ENCODE results near the gene WDR72.

- TF ChIP-seq POLR2A (IDR thresholded peaks at IDR 0.05; ENCODE audit: low read length): no peak
- no peak for TF ChIP-seq GATA1 (IDR thresholded peaks at IDR 0.05; ENCODE audit: low read depth, low read length)
These were observed 281.3 kb downstream of the WDR72 start for GRCh38 chr15:53477981-53478766.

Data from erythroblast (primary cell).